DND-41 (cell line): Measurements from ENCODE around the gene CLCN6.

Experiments used
- CTCF ChIP-seq: IDR thresholded peaks from 2 replicates; pipeline ENCODE4 v1.5.1; 2012; ENCODE audit warnings: borderline replicate concordance, low read length, moderate library complexity, mild to moderate bottlenecking; ENCODE audit not compliant: poor library complexity, severe bottlenecking; ENCODE audit errors: extremely low read depth
- EZH2 ChIP-seq: IDR thresholded peaks from 3 replicates; pipeline ENCODE4 v1.6.1; 2012; ENCODE audit warnings: borderline replicate concordance, low read depth, mild to moderate bottlenecking, moderate library complexity, low read length, inconsistent platforms; ENCODE audit not compliant: severe bottlenecking

- TF ChIP-seq CTCF: no peak
- no peak for TF ChIP-seq EZH2
Measured at GRCh38 chr1:11799896-11800295, 6.1 kb upstream of the CLCN6 start.
